T1000 (cell line): ENCODE data around the gene MICALL1.

Experiments used
- DNase-seq: peaks from one replicate; lab custom pipeline; 2025; ENCODE audit warnings: mixed read lengths; lab: John Stamatoyannopoulos, UW

The MICALL1 gene

DNA sequence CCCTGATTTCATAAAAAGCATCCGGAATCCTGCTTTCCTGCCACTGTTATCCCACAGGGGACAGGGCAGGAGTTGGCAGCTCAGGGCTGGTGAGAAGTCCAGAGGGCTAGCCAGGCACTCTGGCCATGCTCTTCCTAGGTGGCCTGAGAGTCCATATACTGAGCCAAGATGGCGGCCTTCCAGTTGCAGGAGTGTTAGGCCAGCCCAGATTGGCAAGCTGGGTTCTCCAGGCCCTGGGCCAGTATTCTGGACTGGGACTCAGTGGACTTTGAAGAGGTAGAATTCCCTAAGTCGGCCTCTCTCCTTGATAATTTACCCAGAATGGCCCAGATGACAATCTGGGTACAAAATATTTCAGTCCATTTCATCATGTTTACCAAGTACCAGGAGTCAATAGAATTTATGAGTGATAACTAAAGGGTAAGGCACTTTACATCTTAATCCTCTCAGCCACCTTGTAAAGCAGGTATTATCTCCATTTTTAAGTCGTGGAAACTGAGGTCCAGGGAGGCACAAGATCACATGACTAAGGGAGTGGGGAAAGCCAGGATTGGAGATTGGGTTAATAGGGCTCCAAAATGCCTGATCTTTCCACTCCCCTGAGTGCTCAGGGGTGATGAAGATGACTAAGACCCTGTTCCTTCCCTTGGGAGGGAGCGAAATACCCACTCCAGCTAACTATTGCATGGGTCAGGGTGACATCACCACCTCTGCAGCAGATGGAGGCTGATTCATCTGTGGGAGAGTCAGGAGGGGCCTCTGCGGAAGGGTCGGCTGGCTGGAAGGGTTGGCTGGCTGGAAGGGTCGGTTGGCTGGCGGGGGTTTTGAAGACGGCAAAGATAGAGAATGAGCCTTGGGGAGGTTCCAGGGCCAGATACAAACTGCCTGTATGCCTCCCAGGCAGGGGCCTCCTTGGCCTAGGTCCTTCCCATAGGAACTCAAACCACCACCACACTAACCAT lies 1.2 kb upstream of the MICALL1 start:
- peak; percentile 82 for DNase-seq

- no peak for DNase-seq
Observed at GRCh38 chr22:37906364-37907008, 389 bp downstream of the MICALL1 start.

GRCh38 chr22:37907036-37907954 lies 1.2 kb downstream of the MICALL1 start:
- no peak for DNase-seq

GRCh38 chr22:37909766-37910165 lies 3.7 kb downstream of the MICALL1 start:
- DNase-seq: no peak

- DNase-seq: no peak
Observed at GRCh38 chr22:37910890-37911672, 5.0 kb downstream of the MICALL1 start.

- DNase-seq: no peak
Observed at GRCh38 chr22:37911697-37912096, 5.6 kb downstream of the MICALL1 start.

GRCh38 chr22:37912171-37912570 lies 6.1 kb downstream of the MICALL1 start:
- no peak for DNase-seq

GRCh38 chr22:37913233-37913721 lies 7.2 kb downstream of the MICALL1 start:
- DNase-seq: no peak

- DNase-seq: no peak
Observed at GRCh38 chr22:37916311-37916710, 10.2 kb downstream of the MICALL1 start.

- no peak for DNase-seq
Observed at GRCh38 chr22:37917874-37918548, 11.9 kb downstream of the MICALL1 start.

GRCh38 chr22:37918580-37919270 lies 12.6 kb downstream of the MICALL1 start:
- no peak for DNase-seq

GRCh38 chr22:37920126-37920525 lies 14.0 kb downstream of the MICALL1 start:
- DNase-seq: no peak

DNA sequence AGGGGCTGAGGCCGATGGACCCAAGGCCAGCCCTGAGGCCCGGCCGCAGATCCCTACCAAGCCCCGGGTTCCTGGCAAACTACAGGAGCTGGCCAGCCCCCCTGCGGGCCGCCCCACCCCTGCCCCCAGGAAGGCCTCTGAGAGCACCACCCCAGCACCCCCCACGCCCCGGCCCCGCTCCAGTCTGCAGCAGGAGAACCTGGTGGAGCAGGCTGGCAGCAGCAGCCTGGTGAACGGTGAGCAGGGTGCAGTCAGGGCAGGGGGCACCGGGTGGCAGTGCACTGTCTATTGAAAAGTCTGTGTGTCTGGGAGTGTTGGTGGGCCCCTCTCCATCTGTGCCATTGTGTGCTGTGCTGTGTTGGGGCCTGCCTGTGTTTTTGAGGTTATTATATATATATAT lies 16.1 kb downstream of the MICALL1 start:
- no peak for DNase-seq

DNA sequence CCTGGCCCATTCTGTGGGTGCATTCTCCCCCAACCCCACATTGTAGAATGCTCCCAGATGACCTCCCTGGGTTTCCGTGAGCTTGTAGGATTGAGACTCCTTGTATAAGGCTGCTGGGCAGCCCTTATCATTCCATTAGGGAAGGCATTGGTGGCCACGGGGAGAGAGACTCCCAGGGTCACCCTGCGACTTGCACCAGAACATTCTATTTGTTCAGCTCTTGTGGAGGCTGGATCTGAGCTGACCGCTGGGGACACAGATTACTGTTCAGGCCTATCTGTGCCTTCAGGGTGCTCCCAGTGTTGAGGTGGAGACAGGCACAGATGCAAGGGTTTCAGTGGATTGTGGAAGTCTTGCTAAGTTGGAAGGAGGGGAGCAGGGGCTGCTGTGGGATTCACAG lies 17.8 kb downstream of the MICALL1 start:
- no peak for DNase-seq

GRCh38 chr22:37924386-37925065 lies 18.4 kb downstream of the MICALL1 start:
- DNase-seq: no peak

DNA sequence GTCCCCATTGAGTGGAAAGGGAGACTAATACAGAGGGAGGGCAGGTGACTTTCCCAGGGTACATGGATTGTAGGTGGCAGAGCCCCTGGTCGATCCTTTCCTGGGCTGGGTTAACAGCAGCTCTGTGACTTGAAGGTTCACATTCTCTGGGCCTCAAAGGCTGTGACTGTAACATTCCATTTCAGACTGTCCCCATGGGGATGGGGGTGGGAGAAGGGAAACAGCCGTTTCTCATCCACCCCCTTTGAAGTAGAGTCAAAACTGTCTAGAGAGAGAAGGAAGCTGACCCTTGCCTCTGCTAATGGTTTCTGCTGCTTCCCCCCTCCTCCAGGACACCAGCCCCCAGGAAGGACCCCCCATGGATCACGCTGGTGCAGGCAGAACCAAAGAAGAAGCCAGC lies 19.2 kb downstream of the MICALL1 start:
- no peak for DNase-seq

GRCh38 chr22:37925767-37926166 lies 19.7 kb downstream of the MICALL1 start:
- DNase-seq: no peak

DNA sequence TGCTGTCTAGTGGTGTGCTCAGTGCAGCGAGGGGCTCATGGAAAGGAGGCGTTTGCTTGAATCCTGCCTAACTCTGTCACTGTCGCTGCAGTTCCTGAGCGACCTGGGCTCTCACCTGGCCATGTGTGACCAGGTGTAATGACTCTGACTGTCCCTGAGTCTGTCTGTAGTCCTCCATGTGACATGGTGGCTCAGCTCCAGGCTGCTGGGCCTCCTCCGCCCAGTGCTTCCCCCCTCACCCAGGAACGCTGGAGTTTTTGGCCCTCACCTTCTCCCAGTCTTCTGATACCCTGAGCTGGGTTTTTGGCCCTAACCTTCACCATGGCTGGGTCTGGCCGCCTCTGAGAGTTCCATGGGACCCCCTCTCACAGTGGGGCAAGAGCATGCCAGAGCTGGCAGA lies 20.3 kb downstream of the MICALL1 start:
- DNase-seq: no peak
